GM21737 (cell line): ENCODE measurements around the gene RARG.
"Not testable (repeated sequence)": the region's sequence is repeated elsewhere in the genome, so short reads cannot be mapped to it uniquely, and the experiment has no call there.

Experiments
- ATAC-seq: cut with Tn5 transposase; IDR thresholded peaks from one replicate; pipeline ENCODE4 v1.9.1; 2021; ENCODE audit warnings: mild to moderate bottlenecking, moderate library complexity; ENCODE audit not compliant: unreplicated experiment

RARG gene

DNA sequence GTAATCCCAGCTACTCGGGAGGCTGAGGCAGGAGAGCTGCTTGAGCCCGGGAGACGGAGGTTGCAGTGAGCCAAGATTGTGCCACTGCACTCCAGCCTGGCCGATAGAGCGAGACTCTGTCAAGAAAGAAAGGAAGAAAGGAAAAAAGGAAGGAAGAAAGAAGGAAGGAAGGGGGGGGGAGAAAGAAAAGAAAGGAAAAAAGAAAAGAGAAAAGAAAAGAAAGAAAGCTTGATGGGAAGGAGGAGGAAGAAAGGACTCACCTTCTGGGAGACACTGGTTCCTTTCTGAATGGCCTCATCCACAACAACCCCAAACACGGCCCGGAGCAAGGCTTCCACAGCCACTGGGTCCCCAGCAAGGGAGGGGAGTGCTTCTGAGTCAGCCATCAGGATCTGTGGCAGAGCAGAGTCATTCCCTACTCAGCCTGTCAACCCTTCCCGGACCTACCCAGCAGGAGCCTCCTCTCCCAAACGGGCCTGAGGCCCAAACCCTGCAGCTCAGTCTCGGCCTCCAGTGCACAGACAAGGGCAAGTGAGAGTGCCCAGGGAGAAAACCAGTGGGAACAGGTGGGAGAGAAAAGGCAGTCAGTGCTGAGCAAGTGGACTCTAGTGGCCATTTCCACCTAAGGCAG, 58.8 kb downstream of the RARG start:
- no peak for ATAC-seq

DNA sequence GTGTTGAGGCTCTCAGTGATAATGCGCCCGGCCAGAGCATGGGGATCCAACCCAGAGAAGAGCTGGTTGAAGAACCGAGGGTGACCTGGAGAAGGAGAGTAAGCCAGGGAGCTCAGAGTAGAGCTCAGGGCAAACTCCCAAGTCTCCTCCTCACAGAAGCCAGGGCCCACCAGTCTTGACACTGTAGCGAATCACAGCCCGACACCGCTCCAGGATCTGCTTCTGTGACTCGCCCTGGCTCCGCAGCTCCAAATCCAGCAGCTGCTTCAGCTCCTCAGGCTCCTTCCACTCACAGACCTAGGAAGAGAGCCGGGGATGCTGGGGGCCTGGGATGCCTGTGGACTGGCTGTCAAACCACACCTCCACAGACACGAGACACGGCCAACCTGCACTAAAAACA, 59.7 kb downstream of the RARG start:
- no peak for ATAC-seq

DNA sequence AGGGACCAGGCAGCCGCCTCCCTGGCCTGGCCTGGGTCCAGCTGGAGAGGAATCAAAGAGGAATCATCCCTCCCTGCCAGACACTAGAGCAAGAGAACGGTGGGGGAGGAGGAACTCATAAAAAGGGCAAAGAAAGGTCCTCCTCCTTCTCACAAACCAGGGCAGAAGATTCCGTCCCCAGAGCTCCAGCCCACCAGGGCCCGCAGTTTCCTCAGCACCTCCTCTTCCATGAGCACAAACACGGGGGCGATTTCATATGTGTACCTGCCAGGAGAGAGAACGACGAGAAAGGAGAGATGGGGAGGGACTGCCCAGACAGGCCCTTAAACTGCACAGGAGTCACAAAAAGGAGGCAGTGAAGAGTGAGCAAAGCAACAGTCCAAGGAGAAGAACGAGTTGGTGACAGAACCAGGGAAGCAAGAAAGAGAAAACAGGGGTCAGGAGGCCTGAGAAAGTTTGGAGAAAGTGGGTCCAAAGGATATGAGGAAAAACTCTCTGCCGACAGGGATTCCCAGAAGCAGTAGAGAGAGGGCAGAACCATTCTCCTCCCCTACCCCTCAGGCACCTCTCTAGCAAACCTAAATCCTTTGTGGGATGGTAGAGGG, 60.2 kb downstream of the RARG start:
- ATAC-seq: no peak

DNA sequence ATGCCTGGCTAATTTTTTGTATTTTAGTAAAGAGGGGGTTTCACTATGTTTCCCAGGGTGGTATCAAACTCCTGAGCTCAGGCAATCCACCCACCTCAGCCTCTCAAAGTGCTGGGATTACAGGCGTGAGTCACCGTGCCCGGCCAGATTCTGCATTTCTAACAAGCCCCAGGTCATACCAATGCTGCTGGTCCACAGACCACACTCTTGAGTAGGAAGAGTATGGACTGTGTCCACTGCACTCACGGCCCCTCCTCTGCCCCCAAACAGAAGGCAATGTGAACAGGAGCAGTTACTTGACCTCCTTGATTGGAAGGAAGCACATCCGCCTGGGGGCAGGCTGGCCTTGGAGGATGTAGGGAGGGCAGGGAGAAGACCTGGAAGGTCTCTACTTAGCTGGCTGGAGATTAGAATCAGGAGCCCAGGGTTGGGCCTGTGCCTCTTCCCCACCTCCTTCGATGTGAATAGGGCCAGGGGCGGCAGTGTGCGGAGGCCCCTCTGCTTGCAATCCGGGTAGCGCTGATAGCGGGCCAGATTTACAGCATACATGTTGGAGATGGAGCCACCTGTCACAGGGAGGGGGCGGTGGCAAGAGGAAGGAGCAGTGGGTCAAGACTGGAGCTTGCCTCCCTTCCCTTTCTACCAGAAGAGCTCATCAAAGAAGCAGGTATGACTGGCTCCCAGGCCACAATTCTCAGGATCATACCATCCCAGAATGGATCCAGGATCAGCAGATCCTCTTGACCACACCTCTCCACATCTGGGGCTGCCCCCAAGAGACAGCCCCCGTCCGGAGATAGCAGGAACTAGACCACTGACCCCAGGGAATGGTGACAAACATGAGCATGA, 60.9 kb downstream of the RARG start:
- ATAC-seq: no peak

DNA sequence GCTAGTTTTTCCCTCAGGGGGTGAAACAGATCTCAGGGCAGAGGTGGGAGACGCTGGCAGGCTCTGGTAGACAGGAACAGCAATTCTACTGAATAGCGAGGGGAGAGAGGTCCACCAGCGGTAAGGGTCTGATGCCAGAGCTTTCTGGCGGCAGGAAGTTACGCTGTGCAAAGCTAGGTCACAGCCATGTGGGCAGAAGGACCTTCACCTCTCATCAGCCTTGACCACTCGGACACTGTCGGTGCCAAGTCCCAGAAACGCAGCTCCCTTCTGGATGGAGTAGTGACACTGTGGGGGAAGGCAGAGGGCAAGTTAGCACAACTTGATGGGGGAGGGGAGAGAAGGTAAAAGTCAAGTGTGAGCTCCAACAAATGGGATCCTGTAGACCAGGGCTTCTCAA, 61.8 kb downstream of the RARG start:
- ATAC-seq: no peak

DNA sequence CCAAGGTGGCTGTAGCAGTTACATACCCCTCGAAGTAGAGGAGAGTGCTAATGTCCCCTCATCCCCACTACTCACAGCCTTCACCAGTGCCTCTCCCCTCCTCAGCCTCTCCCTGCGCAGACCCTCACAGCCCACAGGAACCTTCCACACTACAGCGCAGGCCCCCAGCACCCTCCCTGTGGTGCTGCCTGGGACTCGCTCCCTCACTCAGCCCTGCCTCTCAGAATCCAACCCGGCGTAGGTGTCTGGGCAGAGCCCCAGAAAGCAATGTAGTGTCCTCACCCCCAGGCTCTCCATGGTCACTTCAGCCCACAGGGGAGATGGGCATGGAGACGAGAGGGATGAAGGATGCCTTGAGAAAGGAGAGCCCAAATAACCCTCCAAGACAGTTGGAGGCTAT, 62.4 kb downstream of the RARG start:
- ATAC-seq: no peak

DNA sequence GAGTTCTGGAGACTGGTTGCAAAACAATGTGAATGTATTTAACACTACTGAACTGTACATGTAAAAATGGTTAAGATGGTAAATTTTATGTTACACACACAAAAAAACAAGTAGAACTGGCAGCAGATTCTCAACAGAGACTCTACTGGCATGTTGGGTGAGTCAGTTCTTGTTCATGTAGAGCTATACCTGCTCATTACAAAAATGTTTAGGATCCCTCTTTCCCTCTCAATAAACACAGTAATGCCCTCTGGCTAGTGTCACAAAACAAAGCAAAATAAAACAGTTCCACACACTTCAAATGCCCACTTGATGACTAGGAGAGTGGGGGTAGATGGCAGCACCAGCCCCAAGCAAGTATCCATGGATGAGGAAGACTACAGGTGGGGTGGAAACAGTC, 65.2 kb downstream of the RARG start:
- ATAC-seq: no peak

DNA sequence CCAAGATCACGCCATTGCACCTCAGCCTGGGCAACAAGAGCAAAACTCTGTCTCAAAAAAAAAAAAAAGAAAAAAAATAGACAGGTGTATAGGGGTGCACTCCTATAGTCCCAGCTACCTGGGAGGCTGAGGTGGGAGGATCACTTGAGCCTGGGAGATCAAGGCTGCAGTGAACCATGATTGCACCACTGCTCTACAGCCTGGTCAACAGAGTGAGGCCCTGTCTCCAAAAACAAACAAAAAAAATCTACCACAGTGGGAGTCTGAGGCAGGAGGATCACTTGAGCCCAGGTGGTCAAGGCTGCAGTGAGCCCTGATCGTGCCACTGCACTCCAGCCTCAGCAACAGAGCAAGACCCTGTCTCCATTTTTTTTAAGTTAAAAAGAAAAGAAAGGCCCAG, 69.0 kb downstream of the RARG start:
- not testable (repeated sequence) for ATAC-seq

DNA sequence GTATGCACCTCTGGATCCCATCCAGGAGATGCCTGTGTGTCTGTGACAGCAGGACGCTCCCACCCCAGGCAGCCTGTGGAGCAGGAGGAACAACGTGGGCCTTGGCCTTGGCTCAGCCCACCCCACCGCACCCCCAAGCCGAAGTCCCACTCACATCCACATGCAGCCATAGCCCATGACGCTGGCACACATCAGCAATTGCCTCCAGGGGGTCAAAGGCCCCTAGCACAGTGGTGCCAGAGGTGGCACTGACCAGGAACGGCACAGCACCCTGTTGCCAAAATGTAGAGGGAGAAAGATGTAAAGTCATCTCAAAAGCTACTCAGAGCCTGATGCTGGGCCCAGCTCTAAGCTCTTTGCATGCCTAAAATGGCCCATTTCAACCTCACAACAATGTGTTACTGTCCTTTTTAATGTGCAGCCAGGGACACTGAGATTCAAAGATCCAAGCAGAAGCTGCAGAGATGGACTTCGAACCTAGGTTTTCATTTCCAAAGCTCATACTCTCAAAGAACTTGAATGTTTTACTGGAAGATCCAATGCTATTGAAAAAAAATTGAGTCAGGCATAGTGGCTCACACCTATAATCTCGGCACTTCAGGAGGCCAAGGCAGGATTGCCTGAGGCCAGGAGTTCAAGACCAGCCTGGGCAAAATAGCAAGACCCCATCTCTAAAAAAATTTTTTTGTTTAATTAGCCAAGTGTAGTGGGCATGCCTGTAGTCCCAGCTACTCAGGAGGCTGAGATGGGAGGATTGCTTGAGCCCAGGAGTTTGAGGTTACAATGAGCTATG, 70.7 kb downstream of the RARG start:
- no peak for ATAC-seq

DNA sequence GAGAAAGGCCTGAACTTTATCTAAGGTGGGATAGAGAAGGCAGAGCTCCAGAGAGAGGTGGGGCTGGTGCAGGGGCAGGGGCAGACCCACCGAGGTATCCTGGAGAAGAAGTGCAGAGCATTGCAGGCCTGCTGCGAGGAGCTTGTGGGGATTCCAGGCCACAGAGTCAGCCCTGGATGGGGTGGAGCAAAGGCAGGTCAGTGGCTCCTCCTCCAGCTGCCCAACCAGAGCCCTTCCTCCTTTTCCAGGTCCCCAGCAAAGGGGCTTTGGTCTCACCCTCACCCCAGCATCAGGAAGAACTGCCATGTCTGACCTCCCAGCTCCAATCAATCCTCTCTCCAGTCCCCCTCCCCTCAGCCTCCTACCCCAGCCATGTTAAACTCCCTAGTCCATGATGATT, 71.3 kb downstream of the RARG start:
- ATAC-seq: no peak
